HG03095 (cell line): ENCODE measurements around the gene NPC1L1.
A peak's percentile ranks its signal among the peaks of the same experiment; 100 is the strongest.

Experiments
- ATAC-seq: cut with Tn5 transposase; IDR thresholded peaks from one replicate; pipeline ENCODE4 v1.9.1; 2021; ENCODE audit warnings: moderate library complexity; ENCODE audit not compliant: unreplicated experiment

The NPC1L1 gene

DNA sequence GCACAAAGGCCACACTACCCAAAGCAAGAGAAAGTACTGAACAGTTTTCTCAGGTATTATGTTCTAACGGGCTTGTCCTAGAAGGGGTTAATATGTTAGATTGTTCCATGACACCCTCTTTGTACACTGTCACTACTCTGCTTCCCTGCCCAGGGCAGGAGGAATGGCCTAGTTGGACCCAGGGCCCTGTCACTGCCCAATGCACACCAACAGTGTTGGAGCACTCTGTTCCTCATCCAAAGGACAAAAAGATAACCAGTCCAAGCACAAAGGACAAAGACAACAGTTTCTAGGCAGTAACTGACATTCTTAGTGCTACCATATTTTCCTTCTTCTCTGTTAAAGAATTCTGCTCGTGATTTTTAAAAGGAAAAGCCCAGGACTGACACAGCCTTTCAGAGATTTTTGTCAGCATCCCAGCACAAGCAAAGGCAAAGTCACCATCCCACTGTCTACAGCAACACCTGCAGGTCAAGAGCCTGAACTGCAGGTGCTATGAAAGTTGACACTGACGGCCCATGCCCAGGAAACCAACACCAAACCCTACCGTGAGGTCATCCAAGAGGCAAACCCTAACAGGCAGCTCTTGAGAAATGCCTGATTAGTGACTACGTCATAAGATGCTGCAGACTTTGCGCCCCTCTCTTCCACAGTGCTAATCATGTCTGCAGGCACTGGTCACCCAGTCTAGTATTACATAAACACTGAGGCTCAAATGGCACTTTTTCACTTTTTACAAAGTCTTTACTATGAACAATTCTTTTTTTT lies 63.9 kb downstream of the NPC1L1 start:
- peak; percentile 51 for ATAC-seq

DNA sequence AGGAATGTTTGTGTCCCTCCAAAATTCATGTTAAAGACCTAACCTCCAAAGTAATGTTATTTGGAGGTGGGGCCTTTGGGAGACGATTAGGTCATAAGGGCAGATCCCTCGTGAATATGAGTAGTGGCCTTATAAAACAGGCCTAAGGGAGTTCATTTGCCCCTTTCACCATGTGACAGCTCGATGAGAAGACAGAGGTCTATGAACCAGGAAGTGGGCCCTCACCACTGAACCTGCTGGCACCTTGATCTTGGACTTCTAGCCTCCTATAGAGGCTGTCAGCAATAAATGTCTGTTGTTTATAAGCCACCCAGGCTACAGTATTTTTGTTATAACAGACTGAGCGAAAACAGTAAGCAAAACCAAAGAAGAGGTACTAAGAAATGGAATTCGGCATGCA lies 64.8 kb downstream of the NPC1L1 start:
- ATAC-seq: no peak

DNA sequence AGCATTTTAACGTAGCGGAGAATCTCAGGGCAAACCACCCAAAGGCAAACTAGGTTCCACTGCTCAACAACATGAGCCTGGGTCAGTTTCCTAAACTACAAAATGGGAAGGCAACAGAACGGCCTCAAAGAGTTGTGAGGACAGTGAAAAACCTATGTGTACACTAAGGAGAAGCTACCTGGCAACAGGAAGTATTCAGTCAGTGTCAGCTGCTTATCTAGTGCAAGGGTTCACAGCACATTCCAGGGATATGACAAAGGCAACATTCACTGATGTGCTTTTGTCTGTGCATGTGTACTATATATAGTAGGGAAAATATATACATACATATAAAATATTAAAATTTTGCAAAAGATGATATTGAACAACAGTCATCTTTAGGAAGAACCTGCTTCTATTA lies 67.8 kb downstream of the NPC1L1 start:
- ATAC-seq: no peak

DNA sequence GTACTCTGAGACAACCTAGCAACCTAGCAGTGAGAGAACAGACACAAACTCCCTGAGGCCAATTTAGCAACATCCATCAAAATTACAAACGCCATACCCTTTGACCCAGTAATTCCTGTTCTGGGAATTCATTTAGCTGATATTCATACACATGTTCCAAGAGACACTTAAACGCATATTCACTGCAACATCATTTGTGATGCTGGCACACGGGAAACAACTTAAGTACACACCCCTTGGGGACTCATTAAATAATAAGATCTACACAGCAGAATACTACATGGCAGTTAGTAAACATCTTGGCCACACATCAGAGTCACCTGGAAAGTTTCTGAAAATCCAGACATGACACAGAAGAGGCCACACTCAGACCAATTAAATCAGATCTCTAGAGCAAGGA lies 68.3 kb downstream of the NPC1L1 start:
- no peak for ATAC-seq

DNA sequence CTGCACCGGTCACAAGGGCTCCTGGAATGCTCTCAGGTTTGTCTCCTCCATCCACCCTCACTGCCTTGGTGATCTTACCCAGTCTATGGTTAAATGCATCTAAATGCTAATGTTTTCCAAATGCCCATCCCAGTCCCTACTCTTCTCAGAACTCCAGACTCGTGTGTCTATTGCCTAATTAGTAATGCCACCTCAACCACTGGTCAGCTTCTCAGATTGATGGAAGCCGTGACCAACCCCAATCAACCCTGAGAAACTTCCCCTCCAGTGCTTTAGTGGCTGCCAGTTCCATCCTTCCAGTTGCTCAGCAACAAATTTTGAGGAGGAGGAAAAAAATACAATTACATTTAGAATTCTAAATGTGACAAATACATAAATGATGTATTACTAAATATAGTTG lies 69.3 kb downstream of the NPC1L1 start:
- ATAC-seq: no peak

DNA sequence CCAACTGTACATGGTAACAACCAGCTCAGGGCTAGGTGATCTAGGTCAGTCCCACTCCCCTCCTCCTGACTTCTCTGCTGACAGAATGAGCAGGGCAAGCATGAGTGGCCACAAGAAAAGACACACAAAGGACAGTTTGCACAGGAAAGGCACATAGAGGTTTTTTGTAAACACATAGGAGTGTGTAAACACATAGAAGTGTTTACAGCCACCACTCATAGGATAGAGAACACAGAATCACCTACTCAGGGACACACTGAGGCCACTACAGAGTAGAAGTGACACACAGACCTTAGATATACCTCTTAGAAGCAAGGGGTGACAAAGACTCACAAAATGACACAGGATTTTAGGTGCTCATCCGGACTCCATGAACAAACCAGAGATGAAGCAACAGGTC lies 69.7 kb downstream of the NPC1L1 start:
- ATAC-seq: no peak

DNA sequence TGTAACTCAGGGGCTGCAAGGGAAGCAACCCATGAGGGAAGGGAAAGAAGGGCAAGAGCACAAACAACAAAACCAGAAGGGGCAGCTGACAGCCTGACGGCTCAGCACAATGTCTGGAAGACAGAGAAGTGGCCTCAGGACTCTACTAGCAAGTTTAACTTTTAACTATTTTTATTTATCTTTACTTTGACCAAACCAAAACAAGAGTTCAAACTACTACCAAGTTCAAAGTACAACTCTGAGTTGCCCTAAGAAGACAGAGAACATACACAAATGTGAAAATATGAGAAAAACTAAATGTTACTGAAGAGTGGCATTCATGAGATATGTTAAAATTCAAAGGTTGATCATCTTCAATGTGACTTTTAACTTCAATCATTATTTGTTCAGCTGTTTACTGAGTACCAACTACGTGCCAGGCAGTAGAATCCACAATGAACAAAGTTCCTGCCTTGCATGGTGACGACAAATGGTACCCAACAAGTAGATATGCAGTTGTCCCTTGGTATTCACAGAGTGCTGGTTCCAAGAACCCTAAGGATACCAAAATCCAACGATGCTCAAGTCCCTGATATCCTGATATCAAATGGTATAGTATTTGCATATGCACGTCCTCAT lies 70.4 kb downstream of the NPC1L1 start:
- no peak for ATAC-seq

DNA sequence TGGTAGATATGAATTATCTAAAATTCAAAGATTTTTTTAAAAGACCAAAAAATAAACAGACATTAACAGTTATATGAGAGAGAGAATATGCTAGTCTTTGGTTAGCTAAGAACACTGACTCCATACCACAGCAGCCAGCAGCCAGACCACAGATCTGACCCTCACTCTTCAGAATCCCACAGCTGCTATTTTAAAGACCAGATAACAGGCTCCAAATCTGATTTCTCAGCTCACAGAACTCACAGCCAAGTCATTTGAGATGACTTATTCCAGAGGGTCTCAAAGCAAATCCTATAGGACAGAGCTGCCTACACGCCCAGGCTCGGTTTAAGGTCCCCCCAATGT lies 71.0 kb downstream of the NPC1L1 start:
- no peak for ATAC-seq

DNA sequence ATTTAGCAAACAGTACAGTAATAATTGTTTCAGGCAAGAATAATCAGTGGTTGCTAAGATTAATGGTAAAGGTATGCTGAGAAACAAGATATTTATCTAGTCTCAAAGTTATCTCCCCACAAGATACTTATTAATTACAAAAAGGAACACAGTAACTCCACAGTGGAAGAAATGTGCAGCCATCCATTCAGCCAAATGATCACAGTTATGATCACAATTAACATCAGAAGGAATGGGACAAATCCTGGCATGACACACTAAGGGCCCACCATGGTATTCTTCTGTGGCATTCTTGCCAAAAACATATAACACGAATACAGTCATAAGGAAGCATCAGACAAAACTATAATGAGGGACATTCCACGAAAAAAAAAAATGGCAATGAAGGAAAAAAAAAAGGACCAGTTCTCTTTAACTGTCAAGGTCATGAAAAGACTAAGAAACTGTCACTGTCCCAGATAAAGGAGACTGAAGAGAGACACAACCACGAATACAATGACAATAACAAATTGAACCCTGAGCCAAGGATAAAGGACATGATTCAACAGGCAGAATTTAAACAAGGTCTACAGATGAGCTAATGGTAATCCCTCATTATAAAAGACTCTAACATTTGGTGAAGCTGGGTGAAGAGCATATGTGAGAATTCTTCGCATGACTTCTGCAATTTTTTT lies 71.5 kb downstream of the NPC1L1 start:
- no peak for ATAC-seq

DNA sequence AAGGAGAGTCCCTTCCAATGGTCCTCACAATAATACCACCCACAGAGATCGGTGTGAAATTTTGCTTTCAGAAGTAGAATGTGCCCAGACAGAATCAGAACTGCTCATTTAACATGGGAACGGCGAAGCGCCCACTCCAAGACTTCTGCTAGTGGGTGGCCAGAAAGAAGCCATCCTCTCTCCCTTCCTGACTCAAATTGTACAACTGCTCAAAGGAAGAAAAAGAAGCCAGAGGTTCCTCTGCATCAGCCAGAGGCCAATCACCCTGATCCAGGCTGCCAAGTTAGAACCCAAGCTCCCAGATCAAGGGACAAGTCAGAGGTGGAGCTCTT lies 73.9 kb downstream of the NPC1L1 start:
- ATAC-seq: no peak

DNA sequence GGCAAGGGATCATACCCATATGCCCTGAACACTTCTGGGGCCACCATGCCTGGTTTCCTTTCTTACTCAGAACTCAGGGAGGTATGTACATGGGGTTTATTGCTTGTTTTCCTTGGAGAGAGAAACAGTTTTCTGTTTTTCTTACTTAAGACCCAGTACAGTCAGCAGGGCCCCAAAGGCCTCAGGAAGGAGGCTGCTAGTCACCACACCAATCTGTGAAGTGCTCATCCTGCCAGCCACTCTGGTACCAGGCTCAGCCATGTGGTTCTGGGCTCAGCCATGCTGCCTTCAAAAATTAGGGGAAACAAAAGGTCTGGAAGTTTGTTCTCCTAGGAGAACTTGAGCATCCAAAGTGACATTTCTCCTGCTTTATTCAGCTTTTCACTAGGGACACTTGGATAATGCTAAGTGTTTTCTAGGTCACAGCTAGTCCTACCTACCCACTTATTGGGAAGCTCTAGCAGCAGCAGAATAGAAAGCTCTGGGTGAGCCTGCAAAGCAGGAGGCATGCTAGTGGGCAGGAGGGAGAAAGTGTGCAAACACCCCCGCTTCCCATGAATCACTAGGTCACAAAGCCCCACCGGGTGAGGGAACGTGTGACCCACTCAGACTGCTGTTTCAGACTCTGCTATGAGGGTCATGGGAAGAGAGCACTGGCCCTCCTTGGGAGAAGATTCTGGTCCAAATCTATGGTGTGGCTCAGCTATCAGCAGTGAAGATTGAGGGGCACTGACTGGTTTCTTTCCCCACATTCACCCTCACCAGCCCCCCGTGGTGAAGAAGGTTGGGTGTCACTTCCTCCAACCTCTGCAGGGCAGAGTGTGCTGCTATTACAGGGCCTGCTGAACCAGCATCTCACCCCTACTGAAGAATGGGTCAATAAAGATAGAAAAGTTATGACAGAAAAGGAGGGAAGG lies 74.6 kb downstream of the NPC1L1 start:
- ATAC-seq: no peak

DNA sequence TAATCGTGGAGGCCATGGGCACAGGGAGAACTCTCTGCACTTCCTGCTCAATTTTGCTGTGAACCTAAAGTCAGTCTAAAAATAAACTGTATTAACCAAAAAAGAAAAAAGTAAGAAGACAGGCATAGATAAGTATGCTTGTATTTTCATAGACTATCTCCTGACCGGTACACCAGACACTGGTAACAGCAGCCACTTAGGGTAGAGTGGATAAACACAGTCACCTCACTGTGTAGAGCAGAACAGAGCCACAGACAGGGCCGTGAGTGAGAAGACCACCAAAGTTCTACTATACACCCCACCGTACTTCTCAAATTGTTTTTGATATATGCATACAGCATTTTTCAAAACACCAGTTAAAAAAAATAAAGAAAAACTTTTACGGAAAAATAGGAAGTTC lies 75.6 kb downstream of the NPC1L1 start:
- ATAC-seq: no peak

DNA sequence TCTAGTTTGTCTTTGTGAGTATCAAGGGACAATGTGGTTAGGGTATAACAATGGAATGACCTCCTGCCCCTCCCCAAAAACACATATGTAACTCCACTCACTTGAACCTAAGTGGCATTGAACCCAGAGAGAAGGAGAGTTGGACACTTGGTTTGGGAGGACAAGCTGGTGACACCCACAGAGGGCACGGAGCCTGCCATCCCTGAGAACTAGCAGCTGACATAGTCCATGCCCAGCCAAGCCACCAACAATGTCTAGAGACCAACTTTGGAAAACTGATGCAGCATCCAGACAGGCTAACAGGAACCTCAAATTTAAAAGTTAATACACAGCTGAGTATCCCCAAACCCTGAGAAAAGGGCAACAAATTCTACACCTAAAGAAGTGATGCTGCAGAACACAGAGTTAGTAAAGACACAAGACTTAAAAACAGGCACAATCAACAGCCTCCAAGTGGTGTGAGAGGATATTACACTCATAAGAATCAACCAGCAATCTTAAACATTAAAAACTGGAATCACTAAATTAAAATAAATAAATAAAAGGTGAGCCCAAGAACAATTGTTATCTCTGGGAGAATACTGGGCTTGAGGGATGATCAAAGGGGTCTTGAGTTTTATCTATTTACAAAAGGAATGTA lies 77.8 kb downstream of the NPC1L1 start:
- ATAC-seq: no peak
